Stimulated activated CD4-positive, alpha-beta T cell treated with anti-CD3 and anti-CD28 coated beads, TNF-alpha, amount 100 ng/mL, for 48 hours (primary cell): ENCODE measurements around the gene JUND.

ENCODE experiments used
- DNase-seq, 3 donors: peaks; one replicate each; pipeline ENCODE4 v3.0.0-alpha.2; 2020; ENCODE audit warnings: low read depth in 3 of 3

The JUND gene

GRCh38 chr19:18234194-18234593, 47.2 kb downstream of the JUND start:
- DNase-seq, result no peak

GRCh38 chr19:18233224-18233825, 48.1 kb downstream of the JUND start:
- peak in 2 of 3 donors; percentile 15 to 37 for DNase-seq

- no peak for DNase-seq
These were observed 48.7 kb downstream of the JUND start for GRCh38 chr19:18232540-18233223.

GRCh38 chr19:18231775-18232174, 49.6 kb downstream of the JUND start:
- DNase-seq, result no peak

- DNase-seq, result no peak
These were observed 50.3 kb downstream of the JUND start for GRCh38 chr19:18230941-18231734.

- DNase-seq, result no peak
These were observed 51.5 kb downstream of the JUND start for GRCh38 chr19:18229915-18230314.
